OCI-LY7 (cell line): ENCODE data around the gene BACH2. TPM values are rescaled to one million over a fixed set of nuclear protein-coding genes. Genes with fewer than 3 reads are reported as not detected.

ENCODE experiments used
- BruUV-seq: library from RNA; stranded (reverse); fragments of 400-500 nt; replicated peaks from 2 replicates; lab custom pipeline; 2021; lab: Mats Ljungman, UMichigan
- CTCF ChIA-PET: fragments of 300-600 bp; sonication (Branson Sonifier 250); formaldehyde crosslinking; loops from one replicate; lab custom pipeline; 2022; ENCODE audit warnings: antibody characterized with exemption; ENCODE audit not compliant: unreplicated experiment; lab: Charles Lee
- POLR2A ChIA-PET: fragments of 300-600 bp; sonication (Branson Sonifier 250); formaldehyde crosslinking; loops from one replicate; lab custom pipeline; 2022; ENCODE audit warnings: antibody characterized with exemption; lab: Charles Lee
- DNase-seq: peaks from one replicate; pipeline ENCODE4 v3.0.0-alpha.2; 2015; ENCODE audit warnings: low spot score
- H2AFZ ChIP-seq: fragments of 200-600 bp; sonication (generic), shearing (Covaris generic); 2 replicates; pipeline ENCODE4 v1.6.1; 2014; ENCODE audit warnings: mild to moderate bottlenecking, antibody characterized with exemption, low read length, moderate library complexity
- H3K27ac ChIP-seq: fragments of 200-600 bp; sonication (generic); 2 replicates; pipeline ENCODE4 v1.5.1; 2014; ENCODE audit warnings: mixed run types, low read depth, mild to moderate bottlenecking, moderate library complexity, low read length, inconsistent platforms; ENCODE audit not compliant: poor library complexity, severe bottlenecking
- H3K36me3 ChIP-seq: fragments of 200-600 bp; sonication (generic); 2 replicates; pipeline ENCODE4 v1.6.1; 2014; ENCODE audit warnings: mild to moderate bottlenecking, antibody characterized with exemption, low read length, moderate library complexity, mixed read lengths; ENCODE audit not compliant: insufficient read depth
- H3K4me1 ChIP-seq: fragments of 200-600 bp; sonication (generic); 2 replicates; pipeline ENCODE4 v1.5.1; 2014; ENCODE audit warnings: mild to moderate bottlenecking, low read length; ENCODE audit not compliant: insufficient read depth, poor library complexity, severe bottlenecking
- H3K4me2 ChIP-seq: fragments of 200-600 bp; sonication (generic); 2 replicates; pipeline ENCODE4 v1.6.1; 2014; ENCODE audit warnings: mild to moderate bottlenecking, low read length
- H3K4me3 ChIP-seq: fragments of 200-600 bp; sonication (generic); 2 replicates; pipeline ENCODE4 v1.5.1; 2014; ENCODE audit warnings: mild to moderate bottlenecking, low read depth, low read length; ENCODE audit not compliant: poor library complexity, severe bottlenecking
- H3K79me2 ChIP-seq: fragments of 200-600 bp; sonication (generic); 2 replicates; pipeline ENCODE4 v1.6.1; 2016; ENCODE audit warnings: low read depth, mild to moderate bottlenecking, low read length, moderate library complexity, mixed read lengths; ENCODE audit not compliant: insufficient read depth
- H3K9me2 ChIP-seq: fragments of 200-600 bp; sonication (generic); 2 replicates; pipeline ENCODE4 v1.6.1; 2016; ENCODE audit warnings: mild to moderate bottlenecking, low read length, mixed read lengths; ENCODE audit not compliant: insufficient read depth
- H3K9me3 ChIP-seq: fragments of 200-600 bp; sonication (generic); 2 replicates; pipeline ENCODE4 v1.6.1; 2014; ENCODE audit warnings: mild to moderate bottlenecking, mixed run types, low read length, mixed read lengths
- H4K20me1 ChIP-seq: fragments of 200-600 bp; sonication (generic); 2 replicates; pipeline ENCODE4 v1.6.1; 2014; ENCODE audit warnings: mild to moderate bottlenecking, antibody characterized with exemption, low read length, moderate library complexity, mixed read lengths; ENCODE audit not compliant: insufficient read depth
- CTCF ChIP-seq: fragments of 200-600 bp; sonication (generic); conservative IDR thresholded peaks from 2 replicates; pipeline ENCODE4 v1.5.1; 2014; ENCODE audit warnings: mild to moderate bottlenecking, antibody characterized with exemption, low read length, moderate library complexity, mixed read lengths
- EZH2phosphoT487 ChIP-seq: fragments of 200-600 bp; sonication (generic); IDR thresholded peaks from 2 replicates; pipeline ENCODE4 v1.6.1; 2018; ENCODE audit warnings: low read depth, borderline replicate concordance, mild to moderate bottlenecking, mixed run types, antibody characterized with exemption, low read length, moderate library complexity, mixed read lengths
- intact Hi-C: fragments of 100-400 bp; cut with micrococcal nuclease; formaldehyde crosslinking; loops from one replicate; pipeline ENCODE4 v1.10.0; 2022; ENCODE audit not compliant: unreplicated experiment
- total RNA-seq, 2 experiments: library from RNA; depleted of rRNA in 1 of 2; stranded (reverse); fragments of >200 nt in 1 of 2; shearing (Covaris generic) in 1 of 2; gene quantifications; 2 replicates each; pipeline ENCODE4 v1.2.3, GENCODE V29; 2014 to 2022

The BACH2 gene
- total RNA-seq, 2 experiments from 2014 or later: 92.0 to 163 TPM

- peaks cover 89% of the 10 kb centered on the region for H3K4me1 ChIP-seq
- DNase-seq: no peak
- peak overlapping the region; percentile 60 for H3K27ac ChIP-seq
- no peak overlapping the region for H3K4me3 ChIP-seq
- ChIA-PET CTCF (no interaction called here), POLR2A (interaction anchor here (0.6 to 2.1 kb wide), 7 partner anchors 8 to 33 kb away, joined by 3 to 5 read pairs (median 4); no protein-coding TSS in a partner anchor)
- peak overlapping the region; percentile 76 for H3K4me2 ChIP-seq
- H3K9me2 ChIP-seq: no peaks in the 10 kb centered on the region
- H2AFZ ChIP-seq: no peak overlapping the region
- H3K9me3 ChIP-seq: peaks cover 2% of the 10 kb centered on the region; the same call in 1 of the 2 replicates
- intact Hi-C loops: loop anchor here (10.0 kb wide), 1 partner anchor 177 kb away; no protein-coding TSS in a partner anchor
- peaks cover 100% of the 10 kb centered on the region for H3K79me2 ChIP-seq
- peaks cover 67% of the 10 kb centered on the region for H3K36me3 ChIP-seq
- H4K20me1 ChIP-seq: peaks cover 15% of the 10 kb centered on the region; the same call in 1 of the 2 replicates
- BruUV-seq: no TSS peak
- no peak for TF ChIP-seq CTCF
- TF ChIP-seq EZH2phosphoT487: no peak
Measured at GRCh38 chr6:90217506-90218127, 79.0 kb downstream of the BACH2 start.

- Histone ChIP-seq H3K4me3 (peak overlapping the region; percentile 18), H3K36me3 (peaks cover 69% of the 10 kb centered on the region), H3K9me3 (no peaks in the 10 kb centered on the region), H3K79me2 (peaks cover 100% of the 10 kb centered on the region), H3K9me2 (no peaks in the 10 kb centered on the region), H4K20me1 (peaks cover 15% of the 10 kb centered on the region; the same call in 1 of the 2 replicates), H3K27ac (peak overlapping the region; percentile 60), H2AFZ (no peak overlapping the region), H3K4me1 (peaks cover 79% of the 10 kb centered on the region), H3K4me2 (peak overlapping the region; percentile 76)
- CTCF ChIA-PET: interaction anchor here (1.0 kb wide), 1 partner anchor 10 kb away, joined by 4 read pairs; no protein-coding TSS in a partner anchor
- BruUV-seq: no TSS peak
- TF ChIP-seq EZH2phosphoT487 (no peak), CTCF (peak; percentile 60)
- peak; percentile 70 for DNase-seq
- intact Hi-C loops: loop anchor here (10.0 kb wide), 1 partner anchor 178 kb away; no protein-coding TSS in a partner anchor
- POLR2A ChIA-PET: interaction anchor here (0.6 to 1.4 kb wide), 7 partner anchors 9 to 576 kb away, joined by 3 to 8 read pairs (median 4); no protein-coding TSS in a partner anchor
Measured at GRCh38 chr6:90216072-90216977, 80.3 kb downstream of the BACH2 start.
